ENCODE data around the gene BRD1.

BRD1 gene

DNA sequence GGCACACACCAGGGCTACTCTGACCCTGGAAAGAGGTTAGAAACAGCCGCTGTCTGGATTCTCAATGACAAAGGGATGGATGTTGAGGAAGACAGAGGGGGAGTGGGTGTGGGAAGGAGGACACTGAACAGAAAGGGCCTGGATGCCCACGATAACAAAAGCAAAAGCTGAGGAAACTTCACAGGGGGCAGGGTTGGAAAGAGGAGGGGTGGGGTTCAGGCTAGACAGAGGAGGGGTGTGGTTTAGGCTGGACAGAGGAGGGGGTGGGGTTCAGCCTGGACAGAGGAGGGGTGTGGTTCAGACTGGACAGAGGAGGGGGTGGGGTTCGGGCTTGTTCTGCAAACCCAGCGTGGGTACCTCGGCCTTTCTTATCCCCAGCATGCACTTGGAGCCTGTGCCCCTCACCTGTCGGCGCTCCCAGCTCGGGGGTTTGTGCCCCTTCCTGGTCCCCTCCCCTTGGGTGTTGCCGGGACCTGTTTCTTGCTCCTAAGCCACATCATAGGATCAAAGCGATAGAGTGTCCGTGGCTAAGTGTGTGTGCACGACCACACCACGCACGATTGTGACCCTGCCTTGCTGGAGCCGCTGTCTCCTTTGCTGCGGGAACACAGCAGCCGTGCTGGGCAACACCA, 75.6 kb downstream of the BRD1 start:
- DNase-seq (ENCODE audit: low read depth) = no peak

GRCh38 chr22:49751318-49751965, 76.2 kb downstream of the BRD1 start:
- DNase-seq (ENCODE audit: low read depth) = no peak

DNA sequence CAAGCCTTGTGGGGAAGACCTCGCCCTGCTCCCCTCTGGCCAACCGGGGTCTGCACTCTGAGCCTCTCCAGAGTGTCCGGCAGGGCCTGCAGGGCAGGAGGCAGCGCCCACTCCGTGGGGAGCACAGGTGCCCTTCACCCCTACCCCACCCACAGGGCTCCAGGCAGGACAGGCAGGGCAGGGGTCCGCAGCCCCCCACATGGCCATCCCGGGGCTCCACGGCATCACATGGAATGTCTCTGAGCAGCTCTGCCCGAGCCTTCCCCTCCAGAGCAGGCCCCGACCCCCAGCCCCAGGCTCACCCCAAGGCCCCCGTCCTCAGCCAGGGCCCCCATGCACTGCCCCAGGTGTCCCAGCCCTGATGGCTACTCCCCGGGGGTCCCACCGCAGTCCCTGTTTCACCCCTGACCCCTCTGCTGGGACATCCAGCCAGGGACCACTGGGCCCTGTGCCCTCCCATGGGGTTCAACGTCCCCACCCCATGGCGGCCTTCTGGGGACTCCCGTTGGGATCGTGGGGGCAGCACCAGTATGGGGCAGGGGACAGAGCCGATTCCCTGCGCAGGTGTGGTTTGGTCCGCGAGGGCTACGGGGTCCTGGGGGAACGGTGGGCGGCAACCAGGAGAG, 77.7 kb downstream of the BRD1 start:
- DNase-seq (ENCODE audit: low read depth) = no peak

DNA sequence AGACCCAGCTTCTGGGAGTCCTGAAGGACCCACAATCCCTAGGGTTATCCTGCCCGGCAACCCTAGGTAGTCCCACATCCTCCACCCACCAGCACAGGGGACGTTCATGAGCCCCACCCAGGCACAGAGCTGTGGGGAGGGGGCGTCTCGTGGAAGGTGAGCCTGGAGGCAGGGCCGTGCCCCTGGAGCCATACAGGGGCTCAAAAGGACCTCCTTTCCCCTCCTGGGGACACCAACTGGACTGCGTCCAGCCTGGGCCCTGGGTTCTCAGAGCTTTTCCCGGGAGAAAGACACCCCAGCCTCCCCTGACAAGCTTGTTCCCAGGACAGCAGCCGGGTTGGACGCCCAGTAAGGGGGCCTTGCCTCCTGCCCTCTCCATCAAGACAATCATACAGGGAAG, 78.4 kb downstream of the BRD1 start:
- DNase-seq (ENCODE audit: low read depth) = no peak

GRCh38 chr22:49748514-49748913, 79.2 kb downstream of the BRD1 start:
- no peak for DNase-seq (ENCODE audit: low read depth)

- no peak for DNase-seq (ENCODE audit: low read depth)
Measured at GRCh38 chr22:49747716-49748115, 80.0 kb downstream of the BRD1 start.

DNA sequence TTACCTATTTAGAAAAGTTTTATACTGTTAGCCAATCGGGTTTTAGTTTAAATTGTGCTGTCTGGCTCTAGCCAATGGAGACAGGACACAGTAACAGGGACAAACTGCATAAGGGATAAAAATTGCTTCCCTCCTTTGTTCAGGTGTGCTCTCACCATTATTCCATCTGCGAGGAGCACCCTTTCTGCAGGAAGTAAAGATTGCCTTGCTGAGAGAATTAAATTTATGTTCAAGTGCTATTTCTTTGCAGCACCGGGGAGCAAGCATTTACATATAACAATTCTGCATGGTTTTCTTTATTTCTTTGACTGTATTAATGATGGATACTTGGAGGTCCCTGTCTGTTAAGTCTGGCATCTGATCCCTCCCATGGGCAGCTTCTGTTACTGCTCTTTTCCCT, 80.5 kb downstream of the BRD1 start:
- no peak for DNase-seq (ENCODE audit: low read depth)

DNA sequence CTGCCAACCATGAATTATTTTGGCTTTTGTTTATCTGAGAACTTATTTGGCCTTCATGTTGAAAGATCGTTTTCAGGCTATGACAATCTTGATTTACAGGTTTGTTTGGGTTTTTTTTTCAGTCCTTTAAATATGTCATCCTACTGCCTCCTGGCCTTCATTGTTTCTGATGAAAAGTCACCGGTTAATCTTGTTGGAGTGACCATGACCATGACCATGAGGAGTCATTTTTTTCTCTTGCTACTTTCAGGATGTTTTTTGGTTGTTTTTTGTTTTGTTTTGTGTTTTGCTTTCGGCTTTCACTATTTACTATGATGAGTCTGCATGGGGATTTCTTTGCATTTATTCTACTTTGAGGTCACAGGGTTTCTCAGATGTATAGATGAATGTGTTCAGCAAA, 81.6 kb downstream of the BRD1 start:
- no peak for DNase-seq (ENCODE audit: low read depth)

- no peak for DNase-seq (ENCODE audit: low read depth)
Measured at GRCh38 chr22:49740242-49740641, 87.4 kb downstream of the BRD1 start.

DNA sequence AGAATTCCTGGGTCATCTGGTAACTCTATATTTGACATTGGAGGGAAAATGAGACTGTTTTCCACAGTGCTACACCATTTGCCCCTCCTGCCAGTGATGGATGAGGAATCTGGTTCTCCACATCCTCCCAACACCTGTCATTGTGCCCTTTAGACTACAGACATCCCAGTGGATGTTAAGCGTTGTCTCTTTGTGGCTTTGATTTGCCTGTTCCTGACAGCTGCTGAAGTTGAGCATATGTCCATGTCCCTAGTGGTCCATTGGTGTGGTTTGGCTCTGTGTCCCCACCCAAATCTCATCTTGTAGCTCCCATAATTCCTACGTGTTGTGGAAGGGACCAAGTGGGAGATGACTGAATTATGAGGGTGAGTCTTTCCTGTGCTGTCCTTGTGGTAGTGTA, 88.5 kb downstream of the BRD1 start:
- DNase-seq (ENCODE audit: low read depth) = no peak

DNA sequence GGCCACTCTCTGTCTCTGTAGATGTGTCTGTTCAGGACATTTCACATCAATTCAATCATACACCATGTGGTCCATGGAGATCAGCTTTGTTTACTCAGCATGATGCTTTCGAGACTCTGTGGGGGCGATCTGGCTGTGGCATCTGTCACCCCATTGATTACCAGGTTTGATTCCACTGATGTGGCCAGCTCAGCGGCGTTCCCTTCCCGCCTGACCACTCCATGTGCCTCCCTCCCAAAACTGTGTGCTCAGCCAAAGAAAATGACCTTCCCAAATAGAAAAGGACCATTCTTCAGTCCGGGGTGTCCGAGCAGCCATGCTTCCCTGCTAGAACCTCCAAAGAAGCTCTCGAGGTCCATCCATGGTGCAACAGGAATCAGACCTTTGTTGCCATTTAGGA, 89.1 kb downstream of the BRD1 start:
- DNase-seq (ENCODE audit: low read depth) = no peak

GRCh38 chr22:49738006-49738405, 89.7 kb downstream of the BRD1 start:
- no peak for DNase-seq (ENCODE audit: low read depth)

GRCh38 chr22:49737101-49737551, 90.5 kb downstream of the BRD1 start:
- DNase-seq (ENCODE audit: low read depth) = no peak

DNA sequence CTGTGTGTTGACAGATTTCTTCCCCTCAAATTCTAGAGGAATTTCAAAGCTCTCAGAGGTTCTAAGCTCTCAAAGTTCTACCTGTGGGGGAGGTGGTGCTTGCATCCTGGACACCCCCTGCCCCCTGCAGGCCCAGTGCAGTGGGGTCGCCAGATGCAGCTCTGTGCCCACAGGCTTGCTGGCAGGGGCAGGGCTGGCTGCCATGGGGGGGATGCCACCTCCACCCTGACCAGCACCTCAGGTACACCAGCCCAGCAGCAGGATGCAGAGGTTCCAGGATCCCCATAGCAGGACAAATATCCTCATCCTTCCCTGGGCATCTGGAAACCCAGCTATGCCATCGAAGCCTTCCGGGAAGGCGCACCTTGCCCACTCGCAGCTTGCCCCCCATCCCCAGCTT, 91.1 kb downstream of the BRD1 start:
- DNase-seq (ENCODE audit: low read depth) = no peak

DNA sequence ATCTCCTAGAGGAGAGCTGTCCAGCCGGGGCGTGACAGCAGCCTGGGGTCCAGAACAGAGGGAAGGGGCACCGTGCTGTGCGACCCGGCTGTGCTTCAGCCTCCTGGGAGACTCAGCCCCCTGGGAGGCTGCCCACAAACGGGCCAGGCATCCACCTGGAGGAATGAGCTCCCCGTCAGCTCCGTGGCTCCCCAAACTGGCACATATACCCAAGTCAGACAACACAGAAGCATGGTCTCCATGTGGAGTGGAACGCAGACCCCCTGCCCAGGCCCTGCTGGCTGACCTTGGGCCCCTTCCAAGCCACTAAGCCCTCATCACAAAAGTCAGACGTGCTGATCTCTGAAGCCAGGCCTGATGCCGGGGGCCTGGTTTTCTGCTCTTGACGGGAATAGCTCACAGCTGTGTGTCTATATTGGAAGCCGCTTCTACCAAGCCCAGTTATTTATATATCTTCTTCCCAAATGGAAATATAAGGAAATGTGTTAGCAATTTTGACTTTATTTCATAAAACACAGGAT, 91.7 kb downstream of the BRD1 start:
- DNase-seq (ENCODE audit: low read depth) = no peak

- no peak for DNase-seq (ENCODE audit: low read depth)
Measured at GRCh38 chr22:49735411-49735900, 92.2 kb downstream of the BRD1 start.

DNA sequence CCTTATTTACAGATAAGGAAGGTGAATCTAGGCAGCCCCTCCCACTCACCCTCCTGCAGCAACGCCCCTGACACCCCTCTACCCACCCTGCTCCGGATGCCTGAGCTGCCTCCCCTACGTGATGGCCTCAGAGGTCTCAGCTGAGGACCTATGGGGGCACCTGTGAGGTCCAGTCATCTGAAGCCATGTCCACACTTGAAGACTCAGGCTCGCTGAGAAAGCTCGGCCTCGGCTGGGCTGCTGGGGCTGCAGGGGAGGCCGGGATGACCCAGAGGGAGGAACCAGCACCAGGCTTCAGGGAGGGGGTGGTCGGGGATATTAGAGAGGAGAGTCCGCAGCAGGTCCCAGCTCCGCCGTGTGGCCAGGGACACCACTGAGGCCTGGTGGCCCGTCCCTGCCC, 92.8 kb downstream of the BRD1 start:
- DNase-seq (ENCODE audit: low read depth) = no peak

- no peak for DNase-seq (ENCODE audit: low read depth)
Measured at GRCh38 chr22:49734390-49734789, 93.3 kb downstream of the BRD1 start.

GRCh38 chr22:49733631-49734030, 94.0 kb downstream of the BRD1 start:
- no peak for DNase-seq (ENCODE audit: low read depth)

GRCh38 chr22:49730656-49731055, 97.0 kb downstream of the BRD1 start:
- DNase-seq (ENCODE audit: low read depth) = no peak

GRCh38 chr22:49728570-49729271, 99.0 kb downstream of the BRD1 start:
- no peak for DNase-seq (ENCODE audit: low read depth)

DNA sequence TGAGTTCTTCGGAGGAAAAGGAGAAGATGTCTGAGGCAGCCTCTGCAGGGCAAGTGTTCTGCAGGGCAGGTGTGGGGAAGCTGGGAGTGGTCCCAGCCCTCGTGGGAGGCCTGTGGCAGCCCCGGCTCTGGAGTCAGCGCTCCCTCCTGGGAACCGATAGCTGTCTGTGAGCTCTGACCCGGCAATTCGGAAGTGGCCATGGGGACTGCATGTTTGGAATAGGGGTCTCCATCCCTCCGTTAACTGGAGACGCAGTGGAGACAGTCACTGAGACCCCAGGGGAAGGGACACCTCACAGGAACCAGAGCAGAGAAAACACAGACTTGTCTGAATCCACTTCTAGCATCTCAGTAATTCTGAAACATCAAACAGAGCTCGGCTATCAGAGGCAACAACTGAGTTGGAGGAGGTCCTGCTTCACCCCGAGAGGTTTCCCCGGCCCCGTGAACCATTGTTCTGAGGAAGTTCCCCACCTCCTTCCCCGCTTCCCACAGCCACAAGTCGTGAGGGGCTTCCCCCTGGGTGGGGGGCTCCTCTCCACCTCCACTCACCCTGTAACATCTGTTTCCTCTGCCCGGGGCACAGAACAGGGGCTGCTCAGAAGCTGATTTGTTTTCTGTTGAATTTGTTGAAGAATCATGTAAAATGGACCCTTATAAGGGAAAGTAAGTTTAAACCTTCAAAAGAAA, 99.6 kb downstream of the BRD1 start:
- no peak for DNase-seq (ENCODE audit: low read depth)

All from activated T-cell treated with anti-CD3 and anti-CD28 coated beads for 24 hours (primary cell).